Frontal cortex (tissue), 4 donors: ENCODE data around the gene CEP112. TPM values are rescaled to one million over a fixed set of nuclear protein-coding genes. Genes with fewer than 3 reads are reported as not detected.
"Not testable (repeated sequence)": the region's sequence is repeated elsewhere in the genome, so short reads cannot be mapped to it uniquely, and the experiment has no call there.

Source experiments
- DNase-seq, 2 donors: peaks; one replicate each; pipeline ENCODE4 v3.0.0; 2012; ENCODE audit warnings: low spot score in 2 of 2
- FAIRE-seq: peaks from 2 replicates; lab custom pipeline; 2012; peaks lifted over from hg19 to GRCh38; lab: Jason Lieb, UNC
- total RNA-seq: library from RNA; depleted of rRNA; stranded (reverse); fragments of >200 nt; gene quantifications from one replicate; pipeline ENCODE4 v1.2.3, GENCODE V29; 2014
- donor health status: control.
- donor health status: control.
- donor health status: control.

CEP112 gene
- total RNA-seq, 1 donor from 2014 or later: 13.5 TPM

GRCh38 chr17:65864394-65864793, 327.5 kb downstream of the CEP112 start:
- DNase-seq (no peak), FAIRE-seq (no peak)

- no peak for DNase-seq
- FAIRE-seq: no peak
Measured at GRCh38 chr17:65857718-65858117, 334.2 kb downstream of the CEP112 start.

- FAIRE-seq: no peak
- DNase-seq: no peak
Measured at GRCh38 chr17:65856865-65857264, 335.1 kb downstream of the CEP112 start.

GRCh38 chr17:65855675-65856074, 336.3 kb downstream of the CEP112 start:
- DNase-seq (no peak), FAIRE-seq (no peak)

- no peak for DNase-seq
- no peak for FAIRE-seq
Measured at GRCh38 chr17:65855245-65855644, 336.7 kb downstream of the CEP112 start.

- DNase-seq (no peak), FAIRE-seq (no peak)
Measured at GRCh38 chr17:65853816-65854215, 338.1 kb downstream of the CEP112 start.

GRCh38 chr17:65852911-65853310, 339.0 kb downstream of the CEP112 start:
- FAIRE-seq (no peak), DNase-seq (no peak)

GRCh38 chr17:65851965-65852736, 339.8 kb downstream of the CEP112 start:
- FAIRE-seq: no peak

GRCh38 chr17:65850486-65850885, 341.4 kb downstream of the CEP112 start:
- DNase-seq (no peak), FAIRE-seq (no peak)

More at GRCh38 chr17:65851965-65852736, 339.8 kb downstream of the CEP112 start:
- no peak for DNase-seq

- FAIRE-seq (no peak), DNase-seq (no peak)
Measured at GRCh38 chr17:65848751-65849150, 343.2 kb downstream of the CEP112 start.

GRCh38 chr17:65841089-65841488, 350.8 kb downstream of the CEP112 start:
- no peak for FAIRE-seq
- no peak for DNase-seq

- not testable (repeated sequence) for FAIRE-seq, DNase-seq
Measured at GRCh38 chr17:65837232-65837631, 354.7 kb downstream of the CEP112 start.

- FAIRE-seq (no peak), DNase-seq (no peak)
Measured at GRCh38 chr17:65833214-65833613, 358.7 kb downstream of the CEP112 start.

GRCh38 chr17:65830356-65830755, 361.6 kb downstream of the CEP112 start:
- no peak for FAIRE-seq

GRCh38 chr17:65826577-65826976, 365.4 kb downstream of the CEP112 start:
- DNase-seq, FAIRE-seq: not testable (repeated sequence)

More at GRCh38 chr17:65830356-65830755, 361.6 kb downstream of the CEP112 start:
- no peak for DNase-seq

GRCh38 chr17:65824901-65825300, 367.0 kb downstream of the CEP112 start:
- FAIRE-seq (no peak), DNase-seq (no peak)

GRCh38 chr17:65823713-65824112, 368.2 kb downstream of the CEP112 start:
- no peak for FAIRE-seq
- no peak for DNase-seq

- DNase-seq: no peak
- FAIRE-seq: no peak
Measured at GRCh38 chr17:65820811-65821210, 371.1 kb downstream of the CEP112 start.

- DNase-seq: no peak
- FAIRE-seq: no peak
Measured at GRCh38 chr17:65820306-65820705, 371.6 kb downstream of the CEP112 start.

- FAIRE-seq: no peak
Measured at GRCh38 chr17:65819810-65820209, 372.1 kb downstream of the CEP112 start.

GRCh38 chr17:65817951-65818350, 374.0 kb downstream of the CEP112 start:
- FAIRE-seq (no peak), DNase-seq (no peak)

More at GRCh38 chr17:65819810-65820209, 372.1 kb downstream of the CEP112 start:
- no peak for DNase-seq

- FAIRE-seq: no peak
- no peak for DNase-seq
Measured at GRCh38 chr17:65814418-65814817, 377.5 kb downstream of the CEP112 start.
